HepG2 (cell line): ENCODE results near the gene CCSER1. TPM values are rescaled to one million over a fixed set of nuclear protein-coding genes. Genes with fewer than 3 reads are reported as not detected.

ENCODE experiments used
- ATAC-seq: fragments of 200-7000 bp; cut with Tn5 transposase; 3 replicates; pipeline ENCODE4 v1.9.1; 2020; ENCODE audit warnings: mild to moderate bottlenecking, moderate library complexity
- BruUV-seq: library from RNA; stranded (reverse); fragments of 400-500 nt; replicated peaks from 2 replicates; lab custom pipeline; 2021; lab: Mats Ljungman, UMichigan
- CTCF ChIA-PET: fragments of 300-600 bp; formaldehyde crosslinking; extraction: SDS; loops from one replicate; lab custom pipeline; 2021; ENCODE audit warnings: low total read pairs, inconsistent platforms, low intra/inter-chr PET ratio; lab: Yijun Ruan, JAX
- POLR2A ChIA-PET: fragments of 350-600 bp; sonication (Branson Sonifier 250); formaldehyde crosslinking; loops from one replicate; lab custom pipeline; 2020; ENCODE audit warnings: antibody characterized with exemption, inconsistent platforms; lab: Yijun Ruan, JAX
- DNase-seq: peaks from one replicate; pipeline ENCODE4 v3.0.0-alpha.2; 2015; ENCODE audit warnings: low spot score
- FAIRE-seq: peaks from 3 replicates; lab custom pipeline; 2011; peaks lifted over from hg19 to GRCh38; lab: Jason Lieb, UNC
- H2AFZ ChIP-seq: one replicate; pipeline ENCODE4 v1.6.1; 2011; ENCODE audit warnings: low read length, inconsistent platforms
- H3K27ac ChIP-seq: fragments of 300-600 bp; 3 replicates; pipeline ENCODE4 v1.8.0; 2011; ENCODE audit warnings: mixed run types, mild to moderate bottlenecking, mixed read lengths, low read length, inconsistent platforms; ENCODE audit not compliant: insufficient read depth; ENCODE audit errors: extremely low read length
- H3K27me3 ChIP-seq, 2 experiments: fragments of 200-600 bp in 1 of 2; 2 replicates in 1 of 2; 3 replicates in 1 of 2; pipeline versions ENCODE4 v1.6.0 to v1.8.0; 2011; ENCODE audit warnings: low read length in 2 of 2, mild to moderate bottlenecking in 2 of 2, moderate library complexity in 2 of 2, inconsistent platforms in 1 of 2; ENCODE audit not compliant: insufficient read depth in 2 of 2, control insufficient read depth in 1 of 2
- H3K36me3 ChIP-seq, 2 experiments: fragments of 200-600 bp in 1 of 2; replicated peaks in 1 of 2; 2 replicates in 1 of 2; 3 replicates in 1 of 2; pipeline versions ENCODE4 v1.5.1 to v1.8.0; 2011; ENCODE audit warnings: low read length in 2 of 2, inconsistent platforms in 1 of 2; ENCODE audit not compliant: insufficient read depth in 2 of 2, control insufficient read depth in 1 of 2
- H3K4me1 ChIP-seq: 2 replicates; pipeline ENCODE4 v1.5.1; 2012; ENCODE audit warnings: low read length, inconsistent platforms; ENCODE audit not compliant: insufficient read depth
- H3K4me2 ChIP-seq: 2 replicates; pipeline ENCODE4 v1.6.0; 2011; ENCODE audit warnings: low read depth, low read length, inconsistent platforms
- H3K4me3 ChIP-seq, 3 experiments: fragments of 200-600 bp in 1 of 3; sonication (generic), shearing (Covaris generic) in 1 of 3; replicated peaks in 1 of 3; 2 replicates each; pipeline ENCODE4 v1.5.1; 2011 to 2016; ENCODE audit warnings: low read length in 3 of 3, inconsistent platforms in 2 of 3, low read depth in 2 of 3, mild to moderate bottlenecking in 2 of 3, control low read depth in 1 of 3, mixed read lengths in 1 of 3; ENCODE audit not compliant: insufficient read depth in 1 of 3
- H3K79me2 ChIP-seq: one replicate; pipeline ENCODE4 v1.6.1; 2011; ENCODE audit warnings: low read length, inconsistent platforms; ENCODE audit not compliant: insufficient read depth
- H3K9ac ChIP-seq: 2 replicates; pipeline ENCODE4 v1.6.0; 2011; ENCODE audit warnings: mild to moderate bottlenecking, low read depth, low read length, inconsistent platforms; ENCODE audit not compliant: insufficient read depth
- H3K9me3 ChIP-seq: 2 replicates; pipeline ENCODE4 v1.5.1; 2012; ENCODE audit warnings: mild to moderate bottlenecking, low read length
- H4K20me1 ChIP-seq: 2 replicates; pipeline ENCODE4 v1.6.0; 2011; ENCODE audit warnings: inconsistent platforms, mild to moderate bottlenecking, low read length, moderate library complexity; ENCODE audit not compliant: insufficient read depth
- AKAP8 ChIP-seq: sonication (generic); formaldehyde crosslinking; IDR thresholded peaks from 2 replicates; pipeline ENCODE4 v1.5.1; 2020; ENCODE audit warnings: mild to moderate bottlenecking, missing genetic modification reagents
- CC2D1A ChIP-seq: sonication (generic); formaldehyde crosslinking; IDR thresholded peaks from 2 replicates; pipeline ENCODE4 v1.8.1; 2023; ENCODE audit warnings: mild to moderate bottlenecking, missing genetic modification reagents
- PLRG1 ChIP-seq: fragments of 450-650 bp; conservative IDR thresholded peaks from 2 replicates; pipeline ENCODE4 v1.6.1; 2016
- TOPORS ChIP-seq: sonication (generic); formaldehyde crosslinking; IDR thresholded peaks from 2 replicates; pipeline ENCODE4 v1.8.0; 2023; ENCODE audit warnings: mild to moderate bottlenecking, missing genetic modification reagents
- ZNF251 ChIP-seq: sonication (generic); formaldehyde crosslinking; IDR thresholded peaks from 2 replicates; pipeline ENCODE4 v1.9.0; 2021; ENCODE audit warnings: mild to moderate bottlenecking, missing genetic modification reagents
- ZNF562 ChIP-seq: sonication (generic); formaldehyde crosslinking; IDR thresholded peaks from 2 replicates; pipeline ENCODE4 v1.8.0; 2022; ENCODE audit warnings: missing genetic modification reagents, borderline replicate concordance
- WGBS: methylation state at CpG from one replicate; pipeline ENCODE4 v1.1.6; 2017; ENCODE audit warnings: low lambda C conversion rate; 5-methylcytosine and 5-hydroxymethylcytosine counted together
- in situ Hi-C: cut with HindIII; loops from 2 replicates; pipeline ENCODE4 v1.10.0; 2017; ENCODE audit warnings: low pct_unique_long_range_greater_than_20kb; ENCODE audit not compliant: extremely low pct_ligation_motif_present
- intact Hi-C: fragments of 100-400 bp; cut with micrococcal nuclease; formaldehyde crosslinking; loops from one replicate; pipeline ENCODE4 v1.10.0; 2022; ENCODE audit not compliant: unreplicated experiment
- polyA plus RNA-seq, 8 experiments: library from polyadenylated mRNA; depleted of rRNA in 3 of 8; stranded (reverse) in 7 of 8; unstranded in 1 of 8; fragments of >200 nt; fragmentation: Illumina TruSeq in 4 of 8; extraction: Trizol in 4 of 8; gene quantifications; 2 replicates each; pipeline versions ENCODE4 v1.2.1 to v1.2.3, GENCODE V29; 2011 to 2016; ENCODE audit warnings: low read depth in 4 of 8, missing spikeins in 1 of 8, mixed read lengths in 1 of 8; ENCODE audit not compliant: insufficient read depth in 1 of 8
- total RNA-seq, 5 experiments: library from RNA; depleted of rRNA; stranded (reverse); fragments of >200 nt; fragmentation: Illumina TruSeq; extraction: Trizol; gene quantifications; 2 replicates each; pipeline ENCODE4 v1.2.3, GENCODE V29; 2016; ENCODE audit warnings: low read depth in 1 of 5
- TF ChIP-seq, protein P1 (sequence below): sonication (generic); formaldehyde crosslinking; IDR thresholded peaks from one replicate; pipeline ENCODE4 v1.5.1; 2020; ENCODE audit warnings: mild to moderate bottlenecking, missing genetic modification reagents; ENCODE audit errors: not compliant biosample characterization
- TF ChIP-seq, protein P2 (sequence below): sonication (generic); formaldehyde crosslinking; IDR thresholded peaks from 2 replicates; pipeline ENCODE4 v1.9.0; 2021; ENCODE audit warnings: mild to moderate bottlenecking, missing genetic modification reagents
- TF ChIP-seq, protein P3 (sequence below): sonication (generic); formaldehyde crosslinking; IDR thresholded peaks from 2 replicates; pipeline ENCODE4 v1.9.0; 2022; ENCODE audit warnings: missing genetic modification reagents, mild to moderate bottlenecking, borderline replicate concordance

The CCSER1 gene
- total and polyA plus RNA-seq, 2 of the 13 experiments (the other 11 are each of a cell fraction or from before 2014, with no cell fraction given) = not detected

DNA sequence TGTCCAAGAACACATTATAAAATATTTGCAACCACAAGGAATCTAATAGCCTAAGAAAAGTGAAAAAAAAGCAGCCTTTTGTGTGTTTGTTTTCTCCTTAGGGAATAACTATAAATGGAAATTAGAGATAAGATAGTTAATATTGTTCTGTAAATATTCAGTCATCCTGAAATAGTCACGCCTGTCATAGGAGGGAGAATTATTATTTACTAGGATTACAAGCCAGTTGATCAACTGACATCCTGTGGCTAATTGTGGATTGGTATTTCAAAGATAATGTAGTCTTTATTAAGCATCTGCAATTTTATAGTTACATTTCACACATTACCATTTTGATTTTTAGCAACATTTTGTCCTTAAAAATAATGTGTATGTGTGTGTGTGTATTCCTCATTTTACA is 118.6 kb downstream of the CCSER1 start:
- Histone ChIP-seq H3K4me2 (no peak overlapping the region), H3K27me3 (no peaks in the 10 kb centered on the region), H2AFZ (no peak overlapping the region), H3K27ac (no peak overlapping the region), H3K4me3 (no peak overlapping the region), H3K79me2 (no peaks in the 10 kb centered on the region), H3K9me3 (no peaks in the 10 kb centered on the region), H3K4me1 (no peaks in the 10 kb centered on the region), H3K9ac (no peak overlapping the region), H3K36me3 (no peaks in the 10 kb centered on the region), H4K20me1 (no peaks in the 10 kb centered on the region)
- ATAC-seq (no peak), DNase-seq (no peak), FAIRE-seq (no peak)
- CTCF ChIA-PET = no interaction called here
- 4% methylated on average over 1 of the region's 1 CpG for WGBS
- POLR2A ChIA-PET = no interaction called here
- in situ Hi-C loops (no loop called here), intact Hi-C loops (no loop called here)
- BruUV-seq = no TSS peak
- TF ChIP-seq CC2D1A (CRISPR knock-in tag) = no peak
- TF ChIP-seq ZNF251 (CRISPR knock-in tag) = no peak
- TF ChIP-seq AKAP8 (CRISPR knock-in tag) = no peak
- TF ChIP-seq, protein P1, sequence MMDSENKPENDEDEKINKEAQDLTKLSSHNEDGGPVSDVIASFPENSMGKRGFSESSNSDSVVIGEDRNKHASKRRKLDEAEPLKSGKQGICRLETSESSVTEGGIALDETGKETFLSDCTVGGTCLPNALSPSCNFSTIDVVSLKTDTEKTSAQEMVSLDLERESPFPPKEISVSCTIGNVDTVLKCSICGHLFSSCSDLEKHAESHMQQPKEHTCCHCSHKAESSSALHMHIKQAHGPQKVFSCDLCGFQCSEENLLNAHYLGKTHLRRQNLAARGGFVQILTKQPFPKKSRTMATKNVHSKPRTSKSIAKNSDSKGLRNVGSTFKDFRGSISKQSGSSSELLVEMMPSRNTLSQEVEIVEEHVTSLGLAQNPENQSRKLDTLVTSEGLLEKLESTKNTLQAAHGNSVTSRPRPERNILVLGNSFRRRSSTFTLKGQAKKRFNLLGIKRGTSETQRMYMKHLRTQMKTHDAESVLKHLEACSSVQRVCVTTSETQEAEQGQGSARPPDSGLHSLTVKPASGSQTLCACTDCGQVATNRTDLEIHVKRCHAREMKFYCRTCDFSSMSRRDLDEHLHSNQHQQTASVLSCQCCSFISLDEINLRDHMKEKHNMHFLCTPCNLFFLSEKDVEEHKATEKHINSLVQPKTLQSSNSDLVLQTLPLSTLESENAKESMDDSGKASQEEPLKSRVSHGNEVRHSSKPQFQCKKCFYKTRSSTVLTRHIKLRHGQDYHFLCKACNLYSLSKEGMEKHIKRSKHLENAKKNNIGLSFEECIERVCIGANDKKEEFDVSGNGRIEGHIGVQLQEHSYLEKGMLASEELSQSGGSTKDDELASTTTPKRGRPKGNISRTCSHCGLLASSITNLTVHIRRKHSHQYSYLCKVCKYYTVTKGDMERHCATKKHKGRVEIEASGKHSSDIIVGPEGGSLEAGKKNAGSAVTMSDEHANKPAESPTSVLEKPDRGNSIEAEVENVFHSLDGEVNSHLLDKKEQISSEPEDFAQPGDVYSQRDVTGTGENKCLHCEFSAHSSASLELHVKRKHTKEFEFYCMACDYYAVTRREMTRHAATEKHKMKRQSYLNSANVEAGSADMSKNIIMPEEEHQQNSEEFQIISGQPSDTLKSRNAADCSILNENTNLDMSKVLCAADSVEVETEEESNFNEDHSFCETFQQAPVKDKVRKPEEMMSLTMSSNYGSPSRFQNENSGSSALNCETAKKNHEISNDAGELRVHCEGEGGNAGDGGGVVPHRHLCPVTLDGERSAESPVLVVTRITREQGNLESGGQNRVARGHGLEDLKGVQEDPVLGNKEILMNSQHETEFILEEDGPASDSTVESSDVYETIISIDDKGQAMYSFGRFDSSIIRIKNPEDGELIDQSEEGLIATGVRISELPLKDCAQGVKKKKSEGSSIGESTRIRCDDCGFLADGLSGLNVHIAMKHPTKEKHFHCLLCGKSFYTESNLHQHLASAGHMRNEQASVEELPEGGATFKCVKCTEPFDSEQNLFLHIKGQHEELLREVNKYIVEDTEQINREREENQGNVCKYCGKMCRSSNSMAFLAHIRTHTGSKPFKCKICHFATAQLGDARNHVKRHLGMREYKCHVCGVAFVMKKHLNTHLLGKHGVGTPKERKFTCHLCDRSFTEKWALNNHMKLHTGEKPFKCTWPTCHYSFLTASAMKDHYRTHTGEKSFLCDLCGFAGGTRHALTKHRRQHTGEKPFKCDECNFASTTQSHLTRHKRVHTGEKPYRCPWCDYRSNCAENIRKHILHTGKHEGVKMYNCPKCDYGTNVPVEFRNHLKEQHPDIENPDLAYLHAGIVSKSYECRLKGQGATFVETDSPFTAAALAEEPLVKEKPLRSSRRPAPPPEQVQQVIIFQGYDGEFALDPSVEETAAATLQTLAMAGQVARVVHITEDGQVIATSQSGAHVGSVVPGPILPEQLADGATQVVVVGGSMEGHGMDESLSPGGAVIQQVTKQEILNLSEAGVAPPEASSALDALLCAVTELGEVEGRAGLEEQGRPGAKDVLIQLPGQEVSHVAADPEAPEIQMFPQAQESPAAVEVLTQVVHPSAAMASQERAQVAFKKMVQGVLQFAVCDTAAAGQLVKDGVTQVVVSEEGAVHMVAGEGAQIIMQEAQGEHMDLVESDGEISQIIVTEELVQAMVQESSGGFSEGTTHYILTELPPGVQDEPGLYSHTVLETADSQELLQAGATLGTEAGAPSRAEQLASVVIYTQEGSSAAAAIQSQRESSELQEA = no peak
- TF ChIP-seq TOPORS = no peak
- TF ChIP-seq, protein P2, sequence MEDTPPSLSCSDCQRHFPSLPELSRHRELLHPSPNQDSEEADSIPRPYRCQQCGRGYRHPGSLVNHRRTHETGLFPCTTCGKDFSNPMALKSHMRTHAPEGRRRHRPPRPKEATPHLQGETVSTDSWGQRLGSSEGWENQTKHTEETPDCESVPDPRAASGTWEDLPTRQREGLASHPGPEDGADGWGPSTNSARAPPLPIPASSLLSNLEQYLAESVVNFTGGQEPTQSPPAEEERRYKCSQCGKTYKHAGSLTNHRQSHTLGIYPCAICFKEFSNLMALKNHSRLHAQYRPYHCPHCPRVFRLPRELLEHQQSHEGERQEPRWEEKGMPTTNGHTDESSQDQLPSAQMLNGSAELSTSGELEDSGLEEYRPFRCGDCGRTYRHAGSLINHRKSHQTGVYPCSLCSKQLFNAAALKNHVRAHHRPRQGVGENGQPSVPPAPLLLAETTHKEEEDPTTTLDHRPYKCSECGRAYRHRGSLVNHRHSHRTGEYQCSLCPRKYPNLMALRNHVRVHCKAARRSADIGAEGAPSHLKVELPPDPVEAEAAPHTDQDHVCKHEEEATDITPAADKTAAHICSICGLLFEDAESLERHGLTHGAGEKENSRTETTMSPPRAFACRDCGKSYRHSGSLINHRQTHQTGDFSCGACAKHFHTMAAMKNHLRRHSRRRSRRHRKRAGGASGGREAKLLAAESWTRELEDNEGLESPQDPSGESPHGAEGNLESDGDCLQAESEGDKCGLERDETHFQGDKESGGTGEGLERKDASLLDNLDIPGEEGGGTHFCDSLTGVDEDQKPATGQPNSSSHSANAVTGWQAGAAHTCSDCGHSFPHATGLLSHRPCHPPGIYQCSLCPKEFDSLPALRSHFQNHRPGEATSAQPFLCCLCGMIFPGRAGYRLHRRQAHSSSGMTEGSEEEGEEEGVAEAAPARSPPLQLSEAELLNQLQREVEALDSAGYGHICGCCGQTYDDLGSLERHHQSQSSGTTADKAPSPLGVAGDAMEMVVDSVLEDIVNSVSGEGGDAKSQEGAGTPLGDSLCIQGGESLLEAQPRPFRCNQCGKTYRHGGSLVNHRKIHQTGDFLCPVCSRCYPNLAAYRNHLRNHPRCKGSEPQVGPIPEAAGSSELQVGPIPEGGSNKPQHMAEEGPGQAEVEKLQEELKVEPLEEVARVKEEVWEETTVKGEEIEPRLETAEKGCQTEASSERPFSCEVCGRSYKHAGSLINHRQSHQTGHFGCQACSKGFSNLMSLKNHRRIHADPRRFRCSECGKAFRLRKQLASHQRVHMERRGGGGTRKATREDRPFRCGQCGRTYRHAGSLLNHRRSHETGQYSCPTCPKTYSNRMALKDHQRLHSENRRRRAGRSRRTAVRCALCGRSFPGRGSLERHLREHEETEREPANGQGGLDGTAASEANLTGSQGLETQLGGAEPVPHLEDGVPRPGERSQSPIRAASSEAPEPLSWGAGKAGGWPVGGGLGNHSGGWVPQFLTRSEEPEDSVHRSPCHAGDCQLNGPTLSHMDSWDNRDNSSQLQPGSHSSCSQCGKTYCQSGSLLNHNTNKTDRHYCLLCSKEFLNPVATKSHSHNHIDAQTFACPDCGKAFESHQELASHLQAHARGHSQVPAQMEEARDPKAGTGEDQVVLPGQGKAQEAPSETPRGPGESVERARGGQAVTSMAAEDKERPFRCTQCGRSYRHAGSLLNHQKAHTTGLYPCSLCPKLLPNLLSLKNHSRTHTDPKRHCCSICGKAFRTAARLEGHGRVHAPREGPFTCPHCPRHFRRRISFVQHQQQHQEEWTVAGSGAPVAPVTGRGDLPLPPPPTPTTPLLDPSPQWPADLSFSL = no peak
- no peak for TF ChIP-seq PLRG1
- no peak for TF ChIP-seq ZNF562 (CRISPR knock-in tag)
- TF ChIP-seq, protein P3, sequence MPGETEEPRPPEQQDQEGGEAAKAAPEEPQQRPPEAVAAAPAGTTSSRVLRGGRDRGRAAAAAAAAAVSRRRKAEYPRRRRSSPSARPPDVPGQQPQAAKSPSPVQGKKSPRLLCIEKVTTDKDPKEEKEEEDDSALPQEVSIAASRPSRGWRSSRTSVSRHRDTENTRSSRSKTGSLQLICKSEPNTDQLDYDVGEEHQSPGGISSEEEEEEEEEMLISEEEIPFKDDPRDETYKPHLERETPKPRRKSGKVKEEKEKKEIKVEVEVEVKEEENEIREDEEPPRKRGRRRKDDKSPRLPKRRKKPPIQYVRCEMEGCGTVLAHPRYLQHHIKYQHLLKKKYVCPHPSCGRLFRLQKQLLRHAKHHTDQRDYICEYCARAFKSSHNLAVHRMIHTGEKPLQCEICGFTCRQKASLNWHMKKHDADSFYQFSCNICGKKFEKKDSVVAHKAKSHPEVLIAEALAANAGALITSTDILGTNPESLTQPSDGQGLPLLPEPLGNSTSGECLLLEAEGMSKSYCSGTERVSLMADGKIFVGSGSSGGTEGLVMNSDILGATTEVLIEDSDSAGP (CRISPR knock-in tag) = no peak
